SK-N-SH (cell line): ENCODE results near the gene APEX2. TPM values are rescaled to one million over a fixed set of nuclear protein-coding genes. Genes with fewer than 3 reads are reported as not detected.

Experiments used
- CTCF ChIA-PET: fragments of 300-600, 350-600 bp; formaldehyde crosslinking; extraction: SDS; loops from one replicate; lab custom pipeline; 2021; lab: Yijun Ruan, JAX
- POLR2A ChIA-PET: fragments of 350-600 bp; sonication (Branson Sonifier 250); formaldehyde crosslinking; extraction: SDS; loops from one replicate; lab custom pipeline; 2020; ENCODE audit warnings: antibody characterized with exemption, inconsistent platforms; lab: Yijun Ruan, JAX
- DNase-seq: peaks from one replicate; pipeline ENCODE4 v3.0.0; 2012
- H2AFZ ChIP-seq: fragments of 200-600 bp; sonication (generic); 2 replicates; pipeline ENCODE4 v1.8.1; 2016; ENCODE audit warnings: antibody characterized with exemption, mild to moderate bottlenecking, low read depth
- H3F3A ChIP-seq: fragments of 200-600 bp; sonication (generic); replicated peaks from 2 replicates; pipeline ENCODE3; 2016; ENCODE audit warnings: antibody characterized with exemption, mild to moderate bottlenecking; ENCODE audit not compliant: insufficient read depth
- H3K27ac ChIP-seq, 2 experiments: fragments of 200-500 bp in 1 of 2; fragments of 200-600 bp in 1 of 2; sonication (Bioruptor generic) in 1 of 2; sonication (generic), shearing (Covaris generic) in 1 of 2; 2 replicates each; pipeline versions ENCODE4 v1.5.1 to v1.6.1; 2014 to 2016; ENCODE audit warnings: low read depth in 2 of 2, inconsistent platforms in 1 of 2, low read length in 1 of 2, mild to moderate bottlenecking in 1 of 2, mixed read lengths in 1 of 2
- H3K27me3 ChIP-seq: fragments of 200-600 bp; sonication (generic), shearing (Covaris generic); 2 replicates; pipeline ENCODE4 v1.6.1; 2016; ENCODE audit warnings: mixed run types; ENCODE audit not compliant: insufficient read depth
- H3K36me3 ChIP-seq, 2 experiments: fragments of 200-500 bp in 1 of 2; fragments of 200-600 bp in 1 of 2; sonication (Bioruptor generic) in 1 of 2; sonication (generic) in 1 of 2; replicated peaks in 1 of 2; 2 replicates each; pipeline versions ENCODE3 to v1.5.1; 2014 to 2016; ENCODE audit warnings: low read length in 1 of 2, mild to moderate bottlenecking in 1 of 2; ENCODE audit not compliant: insufficient read depth in 2 of 2, control insufficient read depth in 1 of 2
- H3K4me1 ChIP-seq, 2 experiments: fragments of 200-500 bp in 1 of 2; fragments of 200-600 bp in 1 of 2; sonication (Bioruptor generic) in 1 of 2; sonication (generic), shearing (Covaris generic) in 1 of 2; 2 replicates each; pipeline versions ENCODE4 v1.5.1 to v1.6.1; 2014 to 2016; ENCODE audit warnings: low read depth in 1 of 2, low read length in 1 of 2, mixed run types in 1 of 2; ENCODE audit not compliant: insufficient read depth in 2 of 2, control insufficient read depth in 1 of 2
- H3K4me2 ChIP-seq: fragments of 200-600 bp; sonication (generic), shearing (Covaris generic); 2 replicates; pipeline ENCODE4 v1.6.1; 2017; ENCODE audit warnings: mixed run types
- H3K4me3 ChIP-seq, 2 experiments: fragments of 200-500 bp in 1 of 2; fragments of 200-600 bp in 1 of 2; sonication (Bioruptor generic) in 1 of 2; sonication (generic), shearing (Covaris generic) in 1 of 2; 2 replicates each; pipeline versions ENCODE4 v1.5.1 to v1.8.1; 2014 to 2016; ENCODE audit warnings: low read depth in 2 of 2, inconsistent platforms in 1 of 2, low read length in 1 of 2, mild to moderate bottlenecking in 1 of 2, mixed read lengths in 1 of 2, moderate library complexity in 1 of 2
- H3K79me2 ChIP-seq: fragments of 200-600 bp; sonication (generic); 2 replicates; pipeline ENCODE4 v1.8.1; 2017; ENCODE audit warnings: mild to moderate bottlenecking; ENCODE audit not compliant: insufficient read depth
- H3K9ac ChIP-seq: fragments of 200-600 bp; sonication (generic); 2 replicates; pipeline ENCODE4 v1.6.1; 2017; ENCODE audit warnings: mixed run types
- H3K9me2 ChIP-seq: fragments of 200-600 bp; sonication (generic); 2 replicates; pipeline ENCODE4 v1.6.1; 2017; ENCODE audit warnings: mixed run types
- H3K9me3 ChIP-seq: fragments of 200-600 bp; sonication (generic); 2 replicates; pipeline ENCODE4 v1.6.1; 2017; ENCODE audit warnings: mixed run types, mild to moderate bottlenecking, moderate library complexity
- H4K20me1 ChIP-seq: fragments of 200-600 bp; sonication (generic); 2 replicates; pipeline ENCODE4 v1.6.1; 2017; ENCODE audit warnings: mild to moderate bottlenecking, mixed run types; ENCODE audit not compliant: insufficient read depth
- CTCF ChIP-seq: fragments of 200-600 bp; sonication (generic); IDR thresholded peaks from 2 replicates; pipeline ENCODE4 v1.6.1; 2017; ENCODE audit warnings: antibody characterized with exemption, mild to moderate bottlenecking, moderate library complexity
- ELF1 ChIP-seq: IDR thresholded peaks from 2 replicates; pipeline ENCODE4 v1.4.0; 2012
- EP300 ChIP-seq, 2 experiments: IDR thresholded peaks; 2 replicates each; pipeline versions ENCODE4 v1.4.0 to v1.6.1; 2012; ENCODE audit warnings: borderline replicate concordance in 1 of 2, low read depth in 1 of 2, low read length in 1 of 2
- EZH2phosphoT487 ChIP-seq: fragments of 200-600 bp; sonication (generic); IDR thresholded peaks from 2 replicates; pipeline ENCODE4 v1.6.1; 2017; ENCODE audit warnings: low read depth, mixed run types, mild to moderate bottlenecking, antibody characterized with exemption, moderate library complexity, borderline replicate concordance
- FOSL2 ChIP-seq: IDR thresholded peaks from 2 replicates; pipeline ENCODE4 v1.4.0; 2012; ENCODE audit warnings: low read depth, mild to moderate bottlenecking, moderate library complexity, borderline replicate concordance
- FOXM1 ChIP-seq: IDR thresholded peaks from 2 replicates; pipeline ENCODE4 v1.4.0; 2012; ENCODE audit warnings: low read depth, mild to moderate bottlenecking
- GABPA ChIP-seq: IDR thresholded peaks from 2 replicates; pipeline ENCODE4 v1.4.0; 2012; ENCODE audit warnings: low read depth, mild to moderate bottlenecking
- GATA2 ChIP-seq: sonication (generic); formaldehyde crosslinking; IDR thresholded peaks from 2 replicates; pipeline ENCODE4 v1.5.0; 2020; ENCODE audit warnings: mild to moderate bottlenecking, missing genetic modification reagents
- IRF3 ChIP-seq: fragments of 150-350 bp; IDR thresholded peaks from 2 replicates; pipeline ENCODE4 v1.6.1; 2016; ENCODE audit warnings: mild to moderate bottlenecking, low read depth, low read length
- JUND ChIP-seq: IDR thresholded peaks from 2 replicates; pipeline ENCODE4 v1.4.0; 2012
- NFIC ChIP-seq: IDR thresholded peaks from 2 replicates; pipeline ENCODE4 v1.4.0; 2012; ENCODE audit warnings: borderline replicate concordance
- NRF1 ChIP-seq: IDR thresholded peaks from 2 replicates; pipeline ENCODE4 v1.6.1; 2012; ENCODE audit warnings: low read depth, mild to moderate bottlenecking, low read length
- RAD21 ChIP-seq: IDR thresholded peaks from 2 replicates; pipeline ENCODE4 v1.6.1; 2012; ENCODE audit warnings: mild to moderate bottlenecking, low read length
- TAF1 ChIP-seq: IDR thresholded peaks from 2 replicates; pipeline ENCODE4 v1.6.1; 2012; ENCODE audit warnings: low read depth, mild to moderate bottlenecking, low read length, moderate library complexity, borderline replicate concordance
- TEAD4 ChIP-seq: IDR thresholded peaks from 2 replicates; pipeline ENCODE4 v1.4.0; 2012; ENCODE audit warnings: mild to moderate bottlenecking, borderline replicate concordance; ENCODE audit not compliant: insufficient read depth
- USF1 ChIP-seq: IDR thresholded peaks from 2 replicates; pipeline ENCODE4 v1.4.0; 2012; ENCODE audit warnings: low read depth, borderline replicate concordance
- USF2 ChIP-seq: fragments of 150-350 bp; IDR thresholded peaks from 2 replicates; pipeline ENCODE4 v1.6.1; 2017; ENCODE audit warnings: antibody characterized with exemption, low read length, low read depth, borderline replicate concordance
- YY1 ChIP-seq: IDR thresholded peaks from 2 replicates; pipeline ENCODE4 v1.4.0; 2012; ENCODE audit warnings: low read depth, mild to moderate bottlenecking
- WGBS: methylation state at CpG from one replicate; pipeline ENCODE4 v1.1.6; 2017; ENCODE audit warnings: low lambda C conversion rate; 5-methylcytosine and 5-hydroxymethylcytosine counted together
- polyA plus RNA-seq, 3 experiments: library from polyadenylated mRNA; depleted of rRNA; stranded (reverse); fragments of >200 nt; gene quantifications; 2 replicates each; pipeline ENCODE4 v1.2.3, GENCODE V29; 2012

The APEX2 gene
- polyA plus RNA-seq, 1 of the 3 experiments (the other 2 are of a cell fraction), result 23.5 TPM

- Histone ChIP-seq H4K20me1 (no peaks in the 10 kb centered on the region), H2AFZ (no peak overlapping the region), H3K9me3 (no peaks in the 10 kb centered on the region), H3K27ac (no peak overlapping the region), H3K36me3 (no peaks in the 10 kb centered on the region), H3K27me3 (0 out of 2 replicates have a peak, but pooled peaks cover 4% of the 10 kb centered on the region), H3K79me2 (no peaks in the 10 kb centered on the region), H3K4me3 (no peak overlapping the region), H3K9me2 (no peaks in the 10 kb centered on the region), H3K4me2 (no peak overlapping the region), H3K9ac (no peak overlapping the region), H3F3A (no peaks in the 10 kb centered on the region), H3K4me1 (peaks cover 0 to 10% of the 10 kb centered on the region in 2 experiments; a peak in 1 of 4 replicates)
- DNase-seq, result no peak
- WGBS, result 25% methylated on average over 3 of the region's 8 CpGs
- no peak for TF ChIP-seq GABPA
- no peak for TF ChIP-seq IRF3
- TF ChIP-seq JUND, result no peak
- TF ChIP-seq NFIC, result no peak
- no peak for TF ChIP-seq EP300 (IDR thresholded peaks at IDR 0.05; ENCODE audit: borderline replicate concordance in 1 of 2, low read depth in 1 of 2, low read length in 1 of 2)
- no peak for TF ChIP-seq ELF1
- TF ChIP-seq TEAD4, result no peak
- TF ChIP-seq USF1, result no peak
- no peak for TF ChIP-seq FOSL2
- TF ChIP-seq YY1, result no peak
- CTCF ChIA-PET, result interaction anchor here (0.9 kb wide), 1 partner anchor 311 kb away, joined by 3 read pairs; no protein-coding TSS in a partner anchor
- POLR2A ChIA-PET, result no interaction called here
Measured at GRCh38 chrX:54950730-54951375, 49.3 kb upstream of the APEX2 start.

- H3K36me3 ChIP-seq, result no peaks in the 10 kb centered on the region
- H3K4me2 ChIP-seq, result no peak overlapping the region
- WGBS, result 26% methylated on average over 1 of the region's 1 CpG
- no peak overlapping the region for H3K9ac ChIP-seq
- no peaks in the 10 kb centered on the region for H3K27me3 ChIP-seq
- CTCF ChIA-PET, result interaction anchor here (0.9 kb wide), 1 partner anchor 96 kb away, joined by 3 read pairs; no protein-coding TSS in a partner anchor
- H3K9me3 ChIP-seq, result no peaks in the 10 kb centered on the region
- H3F3A ChIP-seq, result no peaks in the 10 kb centered on the region
- no peak overlapping the region for H3K4me3 ChIP-seq
- DNase-seq, result no peak
- no peaks in the 10 kb centered on the region for H4K20me1 ChIP-seq
- no peaks in the 10 kb centered on the region for H3K79me2 ChIP-seq
- no peaks in the 10 kb centered on the region for H3K4me1 ChIP-seq
- TF ChIP-seq RAD21 (no peak), USF2 (no peak), EZH2phosphoT487 (no peak), TAF1 (no peak), FOXM1 (no peak), NRF1 (no peak), GATA2 (CRISPR knock-in tag) (no peak), GABPA (no peak), CTCF (no peak), NFIC (no peak), YY1 (no peak), EP300 (IDR thresholded peaks at IDR 0.05; ENCODE audit: borderline replicate concordance in 1 of 2, low read depth in 1 of 2, low read length in 1 of 2) (no peak)
- POLR2A ChIA-PET, result no interaction called here
- H3K27ac ChIP-seq, result no peak overlapping the region
- no peak overlapping the region for H2AFZ ChIP-seq
- peaks cover 5% of the 10 kb centered on the region; the same call in 1 of the 2 replicates for H3K9me2 ChIP-seq
Measured at GRCh38 chrX:54961750-54962149, 38.4 kb upstream of the APEX2 start.
